H9 (cell line): ENCODE results near the gene NINJ1. TPM values are rescaled to one million over a fixed set of nuclear protein-coding genes. Genes with fewer than 3 reads are reported as not detected.
A peak's percentile ranks its signal among the peaks of the same experiment; 100 is the strongest.

Experiments
- DNase-seq: peaks from one replicate; pipeline ENCODE4 v3.0.0-alpha.2; 2017
- H2AFZ ChIP-seq: one replicate; pipeline ENCODE4 v1.6.1; 2013; ENCODE audit warnings: mild to moderate bottlenecking, low read length, control low read depth, moderate library complexity
- H2AK5ac ChIP-seq: 2 replicates; pipeline ENCODE4 v1.6.1; 2013; ENCODE audit warnings: low read length, control low read depth, mixed read lengths; ENCODE audit not compliant: insufficient read length
- H2BK120ac ChIP-seq: one replicate; pipeline ENCODE4 v1.6.1; 2013; ENCODE audit warnings: low read depth, mild to moderate bottlenecking, low read length, control low read depth, inconsistent platforms; ENCODE audit not compliant: poor library complexity, severe bottlenecking
- H2BK12ac ChIP-seq: 2 replicates; pipeline ENCODE4 v1.6.1; 2013; ENCODE audit warnings: low read length, control low read depth, mixed read lengths, low read depth; ENCODE audit not compliant: insufficient read length
- H2BK15ac ChIP-seq: 2 replicates; pipeline ENCODE4 v1.6.1; 2013; ENCODE audit warnings: low read depth, low read length, control low read depth
- H2BK20ac ChIP-seq: one replicate; pipeline ENCODE4 v1.6.1; 2013; ENCODE audit warnings: low read depth, mild to moderate bottlenecking, low read length, control low read depth, inconsistent platforms; ENCODE audit not compliant: poor library complexity, severe bottlenecking
- H2BK5ac ChIP-seq: 2 replicates; pipeline ENCODE4 v1.6.1; 2013; ENCODE audit warnings: low read length, control low read depth, mixed read lengths; ENCODE audit not compliant: insufficient read length
- H3K14ac ChIP-seq: 2 replicates; pipeline ENCODE4 v1.6.1; 2013; ENCODE audit warnings: low read length, control low read depth; ENCODE audit not compliant: insufficient read depth
- H3K18ac ChIP-seq: 2 replicates; pipeline ENCODE4 v1.6.1; 2013; ENCODE audit warnings: low read depth, mild to moderate bottlenecking, mixed read lengths, low read length, control low read depth; ENCODE audit not compliant: insufficient read length
- H3K23ac ChIP-seq: 2 replicates; pipeline ENCODE4 v1.6.1; 2013; ENCODE audit warnings: low read length, control low read depth, mixed read lengths, low read depth; ENCODE audit not compliant: insufficient read length
- H3K23me2 ChIP-seq: 2 replicates; pipeline ENCODE4 v1.6.1; 2013; ENCODE audit warnings: low read depth, mild to moderate bottlenecking, mixed read lengths, low read length, control low read depth; ENCODE audit not compliant: insufficient read length, poor library complexity, severe bottlenecking
- H3K27ac ChIP-seq: 2 replicates; pipeline ENCODE4 v1.5.1; 2013; ENCODE audit warnings: low read length, control low read depth, mixed read lengths, low read depth; ENCODE audit not compliant: insufficient read length
- H3K27me3 ChIP-seq: 2 replicates; pipeline ENCODE4 v1.6.1; 2013; ENCODE audit warnings: low read length, control low read depth, inconsistent platforms; ENCODE audit not compliant: insufficient read depth
- H3K4ac ChIP-seq: 2 replicates; pipeline ENCODE4 v1.6.1; 2013; ENCODE audit warnings: low read depth, mild to moderate bottlenecking, control low read depth, inconsistent platforms, low read length, moderate library complexity
- H3K4me1 ChIP-seq: 2 replicates; pipeline ENCODE4 v1.6.1; 2013; ENCODE audit warnings: low read length, control low read depth, inconsistent platforms; ENCODE audit not compliant: insufficient read depth
- H3K4me2 ChIP-seq: 2 replicates; pipeline ENCODE4 v1.6.1; 2013; ENCODE audit warnings: low read length, control low read depth, mixed read lengths; ENCODE audit not compliant: insufficient read length, insufficient read depth
- H3K56ac ChIP-seq: 2 replicates; pipeline ENCODE4 v1.6.1; 2013; ENCODE audit warnings: low read depth, mild to moderate bottlenecking, mixed read lengths, low read length, control low read depth; ENCODE audit not compliant: insufficient read length
- H3K79me1 ChIP-seq: 2 replicates; pipeline ENCODE4 v1.6.1; 2013; ENCODE audit warnings: low read depth, mild to moderate bottlenecking, moderate library complexity, low read length, control low read depth, inconsistent platforms; ENCODE audit not compliant: insufficient read depth, poor library complexity, severe bottlenecking
- H3K79me2 ChIP-seq: 2 replicates; pipeline ENCODE4 v1.6.1; 2013; ENCODE audit warnings: low read length, control low read depth, inconsistent platforms; ENCODE audit not compliant: insufficient read depth
- H3K9ac ChIP-seq: 2 replicates; pipeline ENCODE4 v1.6.1; 2013; ENCODE audit warnings: low read length, control low read depth, mixed read lengths; ENCODE audit not compliant: insufficient read length; ENCODE audit errors: extremely low read depth
- H3K9me3 ChIP-seq: one replicate; pipeline ENCODE4 v1.6.1; 2013; ENCODE audit warnings: low read depth, low read length, inconsistent platforms; ENCODE audit not compliant: control insufficient read depth
- H3T11ph ChIP-seq: one replicate; pipeline ENCODE4 v1.6.1; 2013; ENCODE audit warnings: mild to moderate bottlenecking, low read length, control low read depth, inconsistent platforms
- H4K20me1 ChIP-seq: one replicate; pipeline ENCODE4 v1.6.1; 2013; ENCODE audit not compliant: control insufficient read depth, insufficient read length, insufficient read depth
- H4K5ac ChIP-seq: 2 replicates; pipeline ENCODE4 v1.6.1; 2013; ENCODE audit warnings: low read depth, mild to moderate bottlenecking, mixed read lengths, low read length, control low read depth; ENCODE audit not compliant: insufficient read length
- H4K8ac ChIP-seq: replicated peaks from 2 replicates; pipeline ENCODE4 v1.6.1; 2013; ENCODE audit warnings: low read length, control low read depth, mixed read lengths, low read depth; ENCODE audit not compliant: insufficient read length
- H4K91ac ChIP-seq: 2 replicates; pipeline ENCODE4 v1.6.1; 2013; ENCODE audit warnings: low read depth, mild to moderate bottlenecking, moderate library complexity, mixed read lengths, low read length, control low read depth; ENCODE audit not compliant: insufficient read length
- H3K27ac Mint-ChIP-seq, 3 experiments: 2 replicates in 2 of 3; 3 replicates in 1 of 3; pipeline ENCODE4 v1.8.0; 2020 to 2021; ENCODE audit warnings: mixed read lengths in 3 of 3, mild to moderate bottlenecking in 1 of 3, moderate library complexity in 1 of 3
- H3K27me3 Mint-ChIP-seq: 2 replicates; pipeline ENCODE4 v1.8.0; 2021; ENCODE audit warnings: low read depth, mild to moderate bottlenecking, moderate library complexity, mixed read lengths
- H3K36me3 Mint-ChIP-seq, 3 experiments: 2 replicates in 2 of 3; 3 replicates in 1 of 3; pipeline ENCODE4 v1.8.0; 2020 to 2021; ENCODE audit warnings: low read depth in 3 of 3, mixed read lengths in 3 of 3; ENCODE audit not compliant: insufficient read depth in 1 of 3
- H3K4me1 Mint-ChIP-seq, 2 experiments: 2 replicates each; pipeline ENCODE4 v1.8.0; 2020; ENCODE audit warnings: mixed read lengths in 2 of 2
- H3K4me3 Mint-ChIP-seq, 2 experiments: 2 replicates in 1 of 2; 3 replicates in 1 of 2; pipeline ENCODE4 v1.8.0; 2020 to 2021; ENCODE audit warnings: mild to moderate bottlenecking in 2 of 2, mixed read lengths in 2 of 2, moderate library complexity in 1 of 2
- H3K9me3 Mint-ChIP-seq, 2 experiments: 2 replicates in 1 of 2; 3 replicates in 1 of 2; pipeline ENCODE4 v1.8.0; 2020; ENCODE audit warnings: mild to moderate bottlenecking in 2 of 2, mixed read lengths in 2 of 2, moderate library complexity in 1 of 2
- CTCF ChIP-seq: fragments of 200-600 bp; sonication (generic); conservative IDR thresholded peaks from 3 replicates; pipeline ENCODE4 v1.8.0; 2021; ENCODE audit warnings: antibody characterized with exemption, mild to moderate bottlenecking
- WGBS: extraction: QIAGEN DNeasy Blood & Tissue Kit; methylation state at CpG from one replicate; pipeline ENCODE4 v1.1.7; 2013; ENCODE audit warnings: missing lambda C conversion rate, low lambda C conversion rate, mixed read lengths; ENCODE audit not compliant: insufficient read length; ENCODE audit errors: extremely low coverage; 5-methylcytosine and 5-hydroxymethylcytosine counted together
- total RNA-seq: library from RNA; stranded (reverse); gene quantifications from 2 replicates; pipeline ENCODE4 v1.2.1, GENCODE V29; 2021

The NINJ1 gene
- total RNA-seq, 1 experiment from 2014 or later: 28.9 TPM

GRCh38 chr9:93156475-93157008, 22.5 kb upstream of the NINJ1 start:
- H2BK20ac ChIP-seq: no peak overlapping the region
- H2BK12ac ChIP-seq: no peak overlapping the region
- no peak overlapping the region for H3K27ac ChIP-seq
- no peak for DNase-seq
- H3T11ph ChIP-seq: no peak overlapping the region
- H3K79me1 ChIP-seq: no peaks in the 10 kb centered on the region
- no peak overlapping the region for H3K9ac ChIP-seq
- H4K8ac ChIP-seq: no peak overlapping the region
- no peaks in the 10 kb centered on the region for H4K20me1 ChIP-seq
- no peaks in the 10 kb centered on the region for H3K4me1 ChIP-seq
- no peak overlapping the region for H2BK5ac ChIP-seq
- Mint-ChIP-seq H3K4me3 (no peak overlapping the region), H3K27ac (peak overlapping the region in 1 of 3 experiments; percentile 86; a peak in 2 of 7 replicates), H3K9me3 (no peaks in the 10 kb centered on the region; a peak in 1 of 5 replicates), H3K36me3 (no peaks in the 10 kb centered on the region), H3K4me1 (peaks cover 5 to 10% of the 10 kb centered on the region in 2 experiments), H3K27me3 (peaks cover 2% of the 10 kb centered on the region; the same call in 1 of the 2 replicates)
- no peak overlapping the region for H3K23ac ChIP-seq
- no peak overlapping the region for H3K14ac ChIP-seq
- no peak overlapping the region for H3K56ac ChIP-seq
- no peaks in the 10 kb centered on the region for H3K79me2 ChIP-seq
- H4K5ac ChIP-seq: no peak overlapping the region
- H2BK15ac ChIP-seq: no peak overlapping the region
- no peak overlapping the region for H3K18ac ChIP-seq
- H2BK120ac ChIP-seq: no peak overlapping the region
- no peak for TF ChIP-seq CTCF
- no CpG with 5 or more reads among the region's 11 CpGs for WGBS
- H2AFZ ChIP-seq: no peak overlapping the region
- no peak overlapping the region for H2AK5ac ChIP-seq
- H4K91ac ChIP-seq: no peak overlapping the region
- no peaks in the 10 kb centered on the region for H3K27me3 ChIP-seq
- no peaks in the 10 kb centered on the region for H3K9me3 ChIP-seq
- H3K4me2 ChIP-seq: no peak overlapping the region
- no peaks in the 10 kb centered on the region for H3K23me2 ChIP-seq
- H3K4ac ChIP-seq: no peak overlapping the region
